K562 (cell line): Measurements from ENCODE around the gene GPR135. TPM values are rescaled to one million over a fixed set of nuclear protein-coding genes. Genes with fewer than 3 reads are reported as not detected.

Experiments used
- CC2D1A ChIP-seq: fragments of 450-650 bp; IDR thresholded peaks from 2 replicates; pipeline ENCODE4 v1.6.1; 2017; ENCODE audit warnings: mild to moderate bottlenecking
- DDX20 ChIP-seq: fragments of 450-650 bp; IDR thresholded peaks from 2 replicates; pipeline ENCODE4 v1.6.1; 2016; ENCODE audit warnings: missing genetic modification characterization, low read depth, mild to moderate bottlenecking, missing compliant biosample characterization, moderate library complexity
- DNMT1 ChIP-seq: fragments of 450-650 bp; IDR thresholded peaks from 2 replicates; pipeline ENCODE4 v1.6.1; 2016; ENCODE audit warnings: antibody characterized with exemption, mild to moderate bottlenecking
- EZH2 ChIP-seq: IDR thresholded peaks from 2 replicates; pipeline ENCODE4 v1.6.1; 2012; ENCODE audit warnings: low read depth, mild to moderate bottlenecking, inconsistent platforms, low read length, borderline replicate concordance
- GMEB1 ChIP-seq: fragments of 250-450 bp; sonication (Bioruptor Pico); IDR thresholded peaks from 2 replicates; pipeline ENCODE4 v1.4.0; 2020; ENCODE audit warnings: mild to moderate bottlenecking
- RBFOX2 ChIP-seq: fragments of 200-400 bp; formaldehyde crosslinking; IDR thresholded peaks from 2 replicates; pipeline ENCODE4 v1.6.1; 2017; ENCODE audit warnings: low read depth, mild to moderate bottlenecking, low read length, moderate library complexity
- SP1 ChIP-seq: sonication (generic); formaldehyde crosslinking; IDR thresholded peaks from 2 replicates; pipeline ENCODE4 v1.8.1; 2022; ENCODE audit warnings: mild to moderate bottlenecking, missing genetic modification reagents
- ZBTB7A ChIP-seq: IDR thresholded peaks from 2 replicates; pipeline ENCODE4 v1.6.1; 2011; ENCODE audit warnings: low read depth, mild to moderate bottlenecking, low read length, moderate library complexity, borderline replicate concordance; ENCODE audit not compliant: control insufficient read depth
- ZHX1 ChIP-seq: fragments of 150-350 bp; conservative IDR thresholded peaks from 2 replicates; pipeline ENCODE4 v1.6.1; 2014; ENCODE audit warnings: low read length
- ZNF77 ChIP-seq: fragments of 250-450 bp; sonication (Bioruptor Pico); IDR thresholded peaks from 2 replicates; pipeline ENCODE4 v1.5.0; 2020
- polyA plus RNA-seq, 8 experiments: library from polyadenylated mRNA; depleted of rRNA in 4 of 8; stranded (reverse) in 5 of 8; unstranded in 3 of 8; fragments of >200 nt; fragmentation: Nextera tagmentation in 2 of 8; fragmentation: Illumina TruSeq in 1 of 8; extraction: Ambion mirVana in 2 of 8; extraction: Trizol in 1 of 8; gene quantifications; 2 replicates each; pipeline versions ENCODE4 v1.2.1 to v1.2.3, GENCODE V29; 2011 to 2014; ENCODE audit warnings: inconsistent platforms in 1 of 8, missing spikeins in 1 of 8
- total RNA-seq, 7 experiments: library from RNA; depleted of rRNA in 6 of 7; stranded (reverse); fragments of >200 nt in 6 of 7; fragmentation: Illumina TruSeq in 2 of 7; extraction: Trizol in 2 of 7; gene quantifications; 2 replicates each; pipeline versions ENCODE4 v1.2.1 to v1.2.3, GENCODE V29; 2011 to 2021; ENCODE audit warnings: low replicate concordance in 1 of 7
- TF ChIP-seq, protein P1 (sequence below): fragments of 450-650 bp; IDR thresholded peaks from one replicate; pipeline ENCODE4 v1.6.1; 2018; ENCODE audit warnings: mild to moderate bottlenecking, moderate library complexity; ENCODE audit not compliant: partially characterized antibody
- TF ChIP-seq, protein P2 (sequence below): IDR thresholded peaks from 3 replicates; pipeline ENCODE4 v1.6.1; 2011; ENCODE audit warnings: borderline replicate concordance, mild to moderate bottlenecking; ENCODE audit not compliant: insufficient read length, insufficient read depth
- TF ChIP-seq, protein P3 (sequence below): fragments of 250-450 bp; sonication (Bioruptor Pico); IDR thresholded peaks from 2 replicates; pipeline ENCODE4 v1.4.0; 2020

Gene GPR135
- total and polyA plus RNA-seq, 9 of the 15 experiments (the other 6 are each of a cell fraction or from before 2014, with no cell fraction given): 0.06 to 1.6 (median 1.0) TPM

DNA sequence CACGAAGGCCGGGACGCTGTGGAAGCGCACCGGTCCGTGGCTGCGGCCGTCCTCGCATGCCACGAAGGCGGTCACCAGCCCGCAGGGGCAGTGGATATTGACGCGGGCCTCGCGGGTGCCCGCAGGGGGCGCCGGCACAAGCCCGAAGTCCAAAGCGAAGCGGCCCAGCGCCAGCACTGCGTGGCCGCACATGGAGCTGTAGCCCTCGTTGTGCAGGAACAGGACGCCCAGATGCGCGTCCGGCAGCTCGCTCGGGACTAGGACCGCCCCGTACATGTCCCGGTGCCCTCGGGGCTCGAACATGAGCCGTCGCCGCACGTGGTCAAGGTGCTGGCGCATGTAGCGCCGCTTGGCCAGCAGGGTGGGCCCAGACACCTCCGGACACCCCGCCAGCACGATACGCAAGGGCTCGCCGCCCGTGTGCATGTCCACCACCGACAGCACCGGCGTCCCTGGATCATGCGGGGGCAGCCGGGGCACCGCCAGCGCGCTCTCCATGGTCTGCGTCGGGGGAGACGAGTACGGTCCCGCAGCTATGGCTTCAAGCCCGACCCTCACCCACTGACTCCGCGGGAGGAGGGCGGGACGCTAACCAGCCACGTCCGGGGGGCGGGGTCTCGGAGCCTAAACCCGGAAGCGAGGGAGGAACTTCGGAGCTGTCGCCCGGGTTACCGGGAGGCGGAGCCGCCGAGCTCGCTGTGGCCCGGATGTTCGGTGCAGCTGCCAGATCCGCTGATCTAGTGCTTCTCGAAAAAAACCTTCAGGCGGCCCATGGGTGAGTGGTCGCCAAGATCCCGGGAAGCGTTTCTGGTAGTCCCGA, 18.8 kb upstream of the GPR135 start, which contains the start of the genes JKAMP and L3HYPDH (continued):
- TF ChIP-seq ZHX1: no peak
- TF ChIP-seq ZNF77 (CRISPR knock-in tag): no peak
- no peak for TF ChIP-seq CC2D1A
- TF ChIP-seq DNMT1: no peak
- TF ChIP-seq ZBTB7A: peak; percentile 71; the same call in 1 of the 2 replicates
- TF ChIP-seq, protein P1, sequence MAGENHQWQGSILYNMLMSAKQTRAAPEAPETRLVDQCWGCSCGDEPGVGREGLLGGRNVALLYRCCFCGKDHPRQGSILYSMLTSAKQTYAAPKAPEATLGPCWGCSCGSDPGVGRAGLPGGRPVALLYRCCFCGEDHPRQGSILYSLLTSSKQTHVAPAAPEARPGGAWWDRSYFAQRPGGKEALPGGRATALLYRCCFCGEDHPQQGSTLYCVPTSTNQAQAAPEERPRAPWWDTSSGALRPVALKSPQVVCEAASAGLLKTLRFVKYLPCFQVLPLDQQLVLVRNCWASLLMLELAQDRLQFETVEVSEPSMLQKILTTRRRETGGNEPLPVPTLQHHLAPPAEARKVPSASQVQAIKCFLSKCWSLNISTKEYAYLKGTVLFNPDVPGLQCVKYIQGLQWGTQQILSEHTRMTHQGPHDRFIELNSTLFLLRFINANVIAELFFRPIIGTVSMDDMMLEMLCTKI: no peak
- TF ChIP-seq DDX20: no peak
- TF ChIP-seq GMEB1 (CRISPR knock-in tag): peak; percentile 36; the same call in 1 of the 2 replicates
- TF ChIP-seq EZH2: no peak
- TF ChIP-seq, protein P2, sequence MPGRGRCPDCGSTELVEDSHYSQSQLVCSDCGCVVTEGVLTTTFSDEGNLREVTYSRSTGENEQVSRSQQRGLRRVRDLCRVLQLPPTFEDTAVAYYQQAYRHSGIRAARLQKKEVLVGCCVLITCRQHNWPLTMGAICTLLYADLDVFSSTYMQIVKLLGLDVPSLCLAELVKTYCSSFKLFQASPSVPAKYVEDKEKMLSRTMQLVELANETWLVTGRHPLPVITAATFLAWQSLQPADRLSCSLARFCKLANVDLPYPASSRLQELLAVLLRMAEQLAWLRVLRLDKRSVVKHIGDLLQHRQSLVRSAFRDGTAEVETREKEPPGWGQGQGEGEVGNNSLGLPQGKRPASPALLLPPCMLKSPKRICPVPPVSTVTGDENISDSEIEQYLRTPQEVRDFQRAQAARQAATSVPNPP: no peak
- peak; percentile 78 for TF ChIP-seq SP1 (CRISPR knock-in tag)
- TF ChIP-seq, protein P3, sequence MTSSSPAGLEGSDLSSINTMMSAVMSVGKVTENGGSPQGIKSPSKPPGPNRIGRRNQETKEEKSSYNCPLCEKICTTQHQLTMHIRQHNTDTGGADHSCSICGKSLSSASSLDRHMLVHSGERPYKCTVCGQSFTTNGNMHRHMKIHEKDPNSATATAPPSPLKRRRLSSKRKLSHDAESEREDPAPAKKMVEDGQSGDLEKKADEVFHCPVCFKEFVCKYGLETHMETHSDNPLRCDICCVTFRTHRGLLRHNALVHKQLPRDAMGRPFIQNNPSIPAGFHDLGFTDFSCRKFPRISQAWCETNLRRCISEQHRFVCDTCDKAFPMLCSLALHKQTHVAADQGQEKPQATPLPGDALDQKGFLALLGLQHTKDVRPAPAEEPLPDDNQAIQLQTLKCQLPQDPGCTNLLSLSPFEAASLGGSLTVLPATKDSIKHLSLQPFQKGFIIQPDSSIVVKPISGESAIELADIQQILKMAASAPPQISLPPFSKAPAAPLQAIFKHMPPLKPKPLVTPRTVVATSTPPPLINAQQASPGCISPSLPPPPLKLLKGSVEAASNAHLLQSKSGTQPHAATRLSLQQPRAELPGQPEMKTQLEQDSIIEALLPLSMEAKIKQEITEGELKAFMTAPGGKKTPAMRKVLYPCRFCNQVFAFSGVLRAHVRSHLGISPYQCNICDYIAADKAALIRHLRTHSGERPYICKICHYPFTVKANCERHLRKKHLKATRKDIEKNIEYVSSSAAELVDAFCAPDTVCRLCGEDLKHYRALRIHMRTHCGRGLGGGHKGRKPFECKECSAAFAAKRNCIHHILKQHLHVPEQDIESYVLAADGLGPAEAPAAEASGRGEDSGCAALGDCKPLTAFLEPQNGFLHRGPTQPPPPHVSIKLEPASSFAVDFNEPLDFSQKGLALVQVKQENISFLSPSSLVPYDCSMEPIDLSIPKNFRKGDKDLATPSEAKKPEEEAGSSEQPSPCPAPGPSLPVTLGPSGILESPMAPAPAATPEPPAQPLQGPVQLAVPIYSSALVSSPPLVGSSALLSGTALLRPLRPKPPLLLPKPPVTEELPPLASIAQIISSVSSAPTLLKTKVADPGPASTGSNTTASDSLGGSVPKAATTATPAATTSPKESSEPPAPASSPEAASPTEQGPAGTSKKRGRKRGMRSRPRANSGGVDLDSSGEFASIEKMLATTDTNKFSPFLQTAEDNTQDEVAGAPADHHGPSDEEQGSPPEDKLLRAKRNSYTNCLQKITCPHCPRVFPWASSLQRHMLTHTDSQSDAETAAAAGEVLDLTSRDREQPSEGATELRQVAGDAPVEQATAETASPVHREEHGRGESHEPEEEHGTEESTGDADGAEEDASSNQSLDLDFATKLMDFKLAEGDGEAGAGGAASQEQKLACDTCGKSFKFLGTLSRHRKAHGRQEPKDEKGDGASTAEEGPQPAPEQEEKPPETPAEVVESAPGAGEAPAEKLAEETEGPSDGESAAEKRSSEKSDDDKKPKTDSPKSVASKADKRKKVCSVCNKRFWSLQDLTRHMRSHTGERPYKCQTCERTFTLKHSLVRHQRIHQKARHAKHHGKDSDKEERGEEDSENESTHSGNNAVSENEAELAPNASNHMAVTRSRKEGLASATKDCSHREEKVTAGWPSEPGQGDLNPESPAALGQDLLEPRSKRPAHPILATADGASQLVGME (CRISPR knock-in tag): no peak
- peak; percentile 95 for TF ChIP-seq RBFOX2
